ENCODE results near the gene HMCN1.

DNA sequence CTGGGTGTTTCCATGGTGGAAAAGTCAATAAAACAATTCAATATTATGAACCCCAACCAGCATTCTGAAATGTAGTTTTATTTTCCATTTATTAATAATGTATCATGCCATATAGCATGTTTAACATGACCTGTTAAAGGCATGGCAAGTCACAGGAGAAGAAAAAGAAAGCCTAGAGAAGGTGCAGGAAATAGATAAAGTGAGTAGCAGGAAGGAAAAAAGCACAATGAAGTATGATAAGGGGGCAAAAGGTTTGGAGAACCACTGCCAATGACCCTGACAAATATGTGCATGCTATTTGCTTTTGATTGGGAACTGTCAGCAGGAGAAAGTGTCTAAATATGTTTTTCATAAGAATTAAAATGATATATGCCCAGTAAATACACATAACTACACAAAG is 85.6 kb downstream of the HMCN1 start:
- TF ChIP-seq, protein P1, sequence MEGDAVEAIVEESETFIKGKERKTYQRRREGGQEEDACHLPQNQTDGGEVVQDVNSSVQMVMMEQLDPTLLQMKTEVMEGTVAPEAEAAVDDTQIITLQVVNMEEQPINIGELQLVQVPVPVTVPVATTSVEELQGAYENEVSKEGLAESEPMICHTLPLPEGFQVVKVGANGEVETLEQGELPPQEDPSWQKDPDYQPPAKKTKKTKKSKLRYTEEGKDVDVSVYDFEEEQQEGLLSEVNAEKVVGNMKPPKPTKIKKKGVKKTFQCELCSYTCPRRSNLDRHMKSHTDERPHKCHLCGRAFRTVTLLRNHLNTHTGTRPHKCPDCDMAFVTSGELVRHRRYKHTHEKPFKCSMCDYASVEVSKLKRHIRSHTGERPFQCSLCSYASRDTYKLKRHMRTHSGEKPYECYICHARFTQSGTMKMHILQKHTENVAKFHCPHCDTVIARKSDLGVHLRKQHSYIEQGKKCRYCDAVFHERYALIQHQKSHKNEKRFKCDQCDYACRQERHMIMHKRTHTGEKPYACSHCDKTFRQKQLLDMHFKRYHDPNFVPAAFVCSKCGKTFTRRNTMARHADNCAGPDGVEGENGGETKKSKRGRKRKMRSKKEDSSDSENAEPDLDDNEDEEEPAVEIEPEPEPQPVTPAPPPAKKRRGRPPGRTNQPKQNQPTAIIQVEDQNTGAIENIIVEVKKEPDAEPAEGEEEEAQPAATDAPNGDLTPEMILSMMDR (IDR thresholded peaks at IDR 0.05): no peak
- no peak for TF ChIP-seq POLR2AphosphoS5 (IDR thresholded peaks at IDR 0.05)
